Stomach (tissue), 9 donors: ENCODE measurements around the gene PNLIPRP1. TPM values are rescaled to one million over a fixed set of nuclear protein-coding genes. Genes with fewer than 3 reads are reported as not detected.

Experiments
- DNase-seq, 2 donors: peaks; one replicate each; pipeline versions ENCODE4 v3.0.0 to v3.0.0-alpha.2; 2013 to 2019
- H3K27ac ChIP-seq, 5 donors: fragments of 200-600 bp in 4 of 5; sonication (generic) in 4 of 5; one replicate each; pipeline ENCODE4 v1.5.1; 2013 to 2019; ENCODE audit warnings: mild to moderate bottlenecking in 1 of 5, moderate library complexity in 1 of 5
- H3K27me3 ChIP-seq, 3 donors: fragments of 200-600 bp; sonication (generic); one replicate each; pipeline ENCODE4 v1.5.1; 2017 to 2019; ENCODE audit warnings: mixed run types in 1 of 3
- H3K36me3 ChIP-seq, 4 donors: fragments of 200-600 bp; sonication (generic); 1 replicate in 3 of 4; 2 replicates in 1 of 4; pipeline ENCODE4 v1.5.1; 2016 to 2019
- H3K4me1 ChIP-seq, 4 donors: fragments of 200-600 bp; sonication (generic); one replicate each; pipeline ENCODE4 v1.5.1; 2016 to 2019
- H3K4me3 ChIP-seq, 4 donors: fragments of 200-600 bp; sonication (generic) in 3 of 4; one replicate each; pipeline ENCODE4 v1.5.1; 2016 to 2019; ENCODE audit warnings: mild to moderate bottlenecking in 1 of 4
- H3K9me3 ChIP-seq, 4 donors: fragments of 200-600 bp; sonication (generic); one replicate each; pipeline ENCODE4 v1.5.1; 2016 to 2019
- EP300 ChIP-seq: sonication (generic); formaldehyde crosslinking; IDR thresholded peaks from one replicate; pipeline ENCODE4 v1.6.1; 2017; ENCODE audit warnings: antibody characterized with exemption
- POLR2A ChIP-seq, 4 donors: fragments of 450-650 bp; IDR thresholded peaks; one replicate each; pipeline ENCODE4 v1.6.1; 2016; ENCODE audit warnings: antibody characterized with exemption in 4 of 4, control low read depth in 2 of 4, mild to moderate bottlenecking in 1 of 4, moderate library complexity in 1 of 4
- POLR2AphosphoS5 ChIP-seq, 3 donors: sonication (generic); formaldehyde crosslinking; IDR thresholded peaks; one replicate each; pipeline ENCODE4 v1.6.1; 2016; ENCODE audit warnings: antibody characterized with exemption in 3 of 3
- WGBS, 5 donors: extraction: QIAGEN DNeasy Blood & Tissue Kit in 3 of 5; methylation state at CpG; one replicate each; pipeline versions ENCODE4 v1.1.5 to v1.1.7; 2013 to 2018; 5-methylcytosine and 5-hydroxymethylcytosine counted together
- intact Hi-C: fragments of 100-400 bp; cut with DNase I; formaldehyde crosslinking; loops from one replicate; pipeline ENCODE4 v1.15.1; 2023; ENCODE audit warnings: low total_unique reads
- polyA plus RNA-seq, 3 donors: library from polyadenylated mRNA; stranded (reverse); fragments of 200-250 nt; gene quantifications; one replicate each; pipeline ENCODE4 v1.2.3, GENCODE V29; 2013
- total RNA-seq, 5 donors: library from RNA; depleted of rRNA; stranded (reverse); fragments of >200 nt; gene quantifications; one replicate each; pipeline versions ENCODE4 v1.1.0 to v1.2.3, GENCODE V29; 2014 to 2016
- TF ChIP-seq, protein P1 (sequence below), 7 experiments: fragments of 450-650 bp in 4 of 7; fragments of 200-600 bp in 3 of 7; sonication (generic) in 3 of 7; IDR thresholded peaks; one replicate each; pipeline ENCODE4 v1.5.1; 2016 to 2019; ENCODE audit warnings: antibody characterized with exemption in 7 of 7, control low read depth in 2 of 7, mild to moderate bottlenecking in 1 of 7
- donor health status: healthy with polysubstance abuse.
- donor health status: Bipolar disorder and iron deficiency.
- donor health status: healthy.

The PNLIPRP1 gene
- total and polyA plus RNA-seq, 8 donors: 0.18 to 9.2 (median 0.81) TPM; not detected in 5

DNA sequence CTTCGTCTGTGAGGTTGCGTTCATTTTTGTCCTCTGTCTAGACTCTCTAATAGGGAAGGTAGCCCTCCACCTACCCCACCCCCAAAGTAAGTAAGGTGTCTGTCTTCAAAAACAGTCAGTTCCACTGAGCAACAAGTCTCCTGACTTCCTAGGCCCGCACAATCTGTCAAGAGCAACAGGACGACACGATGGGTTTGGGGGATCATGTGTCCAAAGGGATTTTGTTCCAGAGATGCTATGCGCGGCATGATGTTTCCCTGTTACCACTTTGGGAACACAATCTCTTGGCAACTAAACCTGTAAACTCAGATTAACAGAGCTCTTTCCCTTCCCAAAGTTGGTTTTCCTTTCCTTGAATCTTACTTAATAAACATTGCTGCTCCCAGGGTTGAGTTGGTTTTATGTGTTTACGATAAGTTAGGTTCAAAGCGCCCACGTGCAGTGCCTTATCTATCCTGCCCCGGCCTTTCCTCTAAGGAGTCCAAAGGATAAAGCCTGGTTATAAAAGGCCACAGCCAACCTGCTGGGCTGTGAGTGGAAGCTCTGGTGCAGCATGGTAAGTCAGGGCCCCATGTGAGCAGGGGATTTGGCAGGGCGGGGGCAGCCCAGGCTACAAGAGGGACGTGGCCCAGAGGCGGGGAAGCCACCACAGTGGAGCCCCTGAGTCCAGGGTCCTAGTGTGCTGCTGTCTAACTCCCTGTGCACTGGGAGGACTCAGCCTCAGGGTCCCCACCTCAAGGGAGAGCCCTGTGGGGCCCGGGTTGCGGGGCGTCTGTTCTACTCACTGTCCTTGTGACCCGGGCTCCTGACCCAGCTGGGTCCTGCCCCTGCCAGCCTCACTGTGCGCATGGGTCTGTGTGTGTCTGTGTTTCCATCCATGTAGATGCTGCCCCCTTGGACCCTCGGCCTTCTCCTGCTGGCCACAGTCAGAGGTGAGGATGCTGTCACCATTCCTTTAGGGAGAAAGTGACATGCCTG is 30.0 kb downstream of the PNLIPRP1 start, which contains the start of gene PNLIPRP2:
Gene PNLIPRP2 (plus strand): TSS at position 531 of the 978 bp plus-strand sequence.
- DNase-seq: peak; percentile 77 to 88
- Histone ChIP-seq H3K27ac (peak within 1 kb of the TSS in 2 of 5 donors; percentile 13 to 41), H3K9me3 (no peaks in the 10 kb centered on the region), H3K4me1 (peaks cover 0 to 12% (median 8%) of the 10 kb centered on the region in 4 donors), H3K4me3 (no peak within 1 kb of the TSS), H3K36me3 (no peaks in the 10 kb centered on the region), H3K27me3 (peaks cover 0 to 32% (median 0%) of the 10 kb centered on the region in 3 donors)
- peak in 2 of 3 donors; percentile 48 to 71 for TF ChIP-seq POLR2AphosphoS5 (IDR thresholded peaks at IDR 0.05)
- no peak for TF ChIP-seq EP300
- intact Hi-C loops: no loop called here
- WGBS, 5 donors: 26 to 63% (median 34%) methylated on average over 15 to 20 of the region's 20 CpGs

DNA sequence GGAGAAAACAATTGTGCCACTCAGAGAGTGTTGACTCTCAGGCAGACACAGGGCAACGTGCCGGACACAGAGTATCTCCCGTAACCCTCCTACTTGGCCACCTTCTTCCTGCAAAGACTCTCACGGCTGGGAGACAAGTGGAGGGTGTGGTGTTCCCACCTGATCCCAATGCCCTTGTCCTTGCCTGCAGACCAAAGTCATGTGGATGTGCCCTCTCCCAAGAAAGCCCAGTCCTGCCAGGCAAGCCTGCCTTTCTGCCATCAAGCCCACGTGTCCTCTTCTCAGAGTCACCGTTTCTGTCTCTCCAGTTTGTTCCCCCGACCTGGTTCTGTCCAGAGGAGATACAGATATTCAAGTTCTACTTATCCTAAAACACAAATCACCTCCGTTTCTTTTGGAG is 30.7 kb downstream of the PNLIPRP1 start:
- Histone ChIP-seq H3K9me3 (no peaks in the 10 kb centered on the region), H3K36me3 (no peaks in the 10 kb centered on the region), H3K27ac (no peak overlapping the region), H3K4me1 (peaks cover 0 to 12% (median 8%) of the 10 kb centered on the region in 4 donors), H3K4me3 (no peak overlapping the region), H3K27me3 (peaks cover 0 to 40% (median 5%) of the 10 kb centered on the region in 3 donors)
- DNase-seq: no peak
- TF ChIP-seq, protein P1, sequence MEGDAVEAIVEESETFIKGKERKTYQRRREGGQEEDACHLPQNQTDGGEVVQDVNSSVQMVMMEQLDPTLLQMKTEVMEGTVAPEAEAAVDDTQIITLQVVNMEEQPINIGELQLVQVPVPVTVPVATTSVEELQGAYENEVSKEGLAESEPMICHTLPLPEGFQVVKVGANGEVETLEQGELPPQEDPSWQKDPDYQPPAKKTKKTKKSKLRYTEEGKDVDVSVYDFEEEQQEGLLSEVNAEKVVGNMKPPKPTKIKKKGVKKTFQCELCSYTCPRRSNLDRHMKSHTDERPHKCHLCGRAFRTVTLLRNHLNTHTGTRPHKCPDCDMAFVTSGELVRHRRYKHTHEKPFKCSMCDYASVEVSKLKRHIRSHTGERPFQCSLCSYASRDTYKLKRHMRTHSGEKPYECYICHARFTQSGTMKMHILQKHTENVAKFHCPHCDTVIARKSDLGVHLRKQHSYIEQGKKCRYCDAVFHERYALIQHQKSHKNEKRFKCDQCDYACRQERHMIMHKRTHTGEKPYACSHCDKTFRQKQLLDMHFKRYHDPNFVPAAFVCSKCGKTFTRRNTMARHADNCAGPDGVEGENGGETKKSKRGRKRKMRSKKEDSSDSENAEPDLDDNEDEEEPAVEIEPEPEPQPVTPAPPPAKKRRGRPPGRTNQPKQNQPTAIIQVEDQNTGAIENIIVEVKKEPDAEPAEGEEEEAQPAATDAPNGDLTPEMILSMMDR (IDR thresholded peaks at IDR 0.05): no peak
- TF ChIP-seq POLR2A (IDR thresholded peaks at IDR 0.05) (no peak), EP300 (no peak)
- intact Hi-C loops: no loop called here
- WGBS, 5 donors: 42 to 71% (median 57%) methylated on average over 8 of the region's 8 CpGs

DNA sequence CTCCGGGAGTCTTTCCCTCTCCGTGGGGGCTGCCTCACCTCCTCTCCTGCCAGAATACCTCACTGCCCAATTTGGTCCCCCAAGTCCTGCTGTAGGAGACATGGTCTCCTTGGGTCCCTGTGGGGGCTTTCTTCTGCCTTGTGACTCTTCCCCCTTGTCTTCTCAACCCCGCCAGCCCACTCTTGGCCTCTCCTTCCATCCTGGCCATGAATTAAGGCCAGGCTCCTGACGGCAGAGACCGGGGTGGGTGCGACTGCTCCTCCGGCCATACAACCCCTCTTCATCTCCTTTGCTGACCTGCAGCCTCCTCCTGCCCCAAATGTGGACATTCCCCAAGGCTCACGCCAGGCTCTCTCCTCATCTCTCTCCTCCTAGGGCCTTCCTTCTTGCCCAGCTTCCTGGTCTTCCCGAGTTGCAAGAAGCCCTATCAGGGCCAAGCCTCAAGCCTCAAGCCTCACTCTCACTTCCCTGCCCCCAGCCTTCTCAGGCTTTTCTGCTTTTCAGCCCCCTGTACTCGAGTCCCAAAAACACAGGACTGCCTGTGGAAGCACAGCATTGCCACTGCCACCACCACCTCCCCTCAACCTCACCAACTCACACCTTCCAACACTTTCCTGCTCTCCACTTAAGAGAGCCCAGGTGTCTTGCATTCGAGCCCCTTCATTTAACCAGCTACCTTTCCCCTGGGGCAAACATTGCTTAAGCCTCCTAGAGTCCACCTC is 31.3 kb downstream of the PNLIPRP1 start:
- Histone ChIP-seq H3K4me1 (peaks cover 0 to 14% (median 9%) of the 10 kb centered on the region in 4 donors), H3K36me3 (no peaks in the 10 kb centered on the region), H3K27me3 (peaks cover 0 to 46% (median 11%) of the 10 kb centered on the region in 3 donors), H3K9me3 (no peaks in the 10 kb centered on the region), H3K27ac (no peak overlapping the region), H3K4me3 (no peak overlapping the region)
- TF ChIP-seq POLR2A (IDR thresholded peaks at IDR 0.05) (no peak), POLR2AphosphoS5 (IDR thresholded peaks at IDR 0.05) (no peak), EP300 (no peak)
- TF ChIP-seq, protein P1 (IDR thresholded peaks at IDR 0.05): no peak
- intact Hi-C loops: no loop called here
- no peak for DNase-seq
- WGBS, 5 donors: 84 to 91% (median 89%) methylated on average over 11 of the region's 11 CpGs

DNA sequence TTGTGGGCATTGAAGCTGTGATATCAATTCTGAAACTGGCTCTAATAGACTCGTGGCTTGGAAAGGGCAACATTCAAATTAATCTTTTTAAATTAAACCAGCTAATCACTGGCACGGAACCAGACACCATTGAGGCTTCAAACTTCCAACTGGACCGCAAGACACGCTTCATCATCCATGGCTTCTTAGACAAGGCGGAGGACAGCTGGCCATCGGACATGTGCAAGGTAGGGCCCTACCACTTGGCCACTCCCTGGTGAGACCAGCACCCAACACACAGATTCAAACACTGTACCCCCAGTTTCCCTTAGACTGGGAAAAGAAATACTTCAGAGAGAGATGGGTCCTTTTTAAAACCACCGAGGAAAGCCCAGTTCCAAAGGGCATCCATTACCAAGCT is 35.1 kb downstream of the PNLIPRP1 start:
- TF ChIP-seq, protein P1 (IDR thresholded peaks at IDR 0.05): no peak
- TF ChIP-seq EP300: no peak
- TF ChIP-seq POLR2AphosphoS5 (IDR thresholded peaks at IDR 0.05): no peak
- TF ChIP-seq POLR2A (IDR thresholded peaks at IDR 0.05): no peak
- intact Hi-C loops: no loop called here
- Histone ChIP-seq H3K4me1 (peaks cover 0 to 14% (median 11%) of the 10 kb centered on the region in 4 donors), H3K27ac (no peak overlapping the region), H3K27me3 (peaks cover 0 to 64% (median 21%) of the 10 kb centered on the region in 3 donors), H3K36me3 (no peaks in the 10 kb centered on the region), H3K4me3 (no peak overlapping the region), H3K9me3 (no peaks in the 10 kb centered on the region)
- 84 to 90% (median 85%) methylated on average over 7 of the region's 7 CpGs for WGBS, 5 donors
- no peak for DNase-seq
